GM12801 (cell line): ENCODE measurements around the gene FAM163B.

Experiments used
- CTCF ChIP-seq: IDR thresholded peaks from one replicate; pipeline ENCODE4 v1.5.1; 2011; ENCODE audit warnings: control low read depth; ENCODE audit not compliant: insufficient read length; ENCODE audit errors: extremely low read depth

The FAM163B gene

GRCh38 chr9:133592731-133593409 is 16.3 kb downstream of the FAM163B start:
- TF ChIP-seq CTCF, result no peak

- no peak for TF ChIP-seq CTCF
These were observed 17.2 kb downstream of the FAM163B start for GRCh38 chr9:133591985-133592384.

- no peak for TF ChIP-seq CTCF
These were observed 17.9 kb downstream of the FAM163B start for GRCh38 chr9:133591116-133591910.

- TF ChIP-seq CTCF, result no peak
These were observed 18.8 kb downstream of the FAM163B start for GRCh38 chr9:133590231-133590855.

- no peak for TF ChIP-seq CTCF
These were observed 19.5 kb downstream of the FAM163B start for GRCh38 chr9:133589454-133590227.

GRCh38 chr9:133587466-133587865 is 21.7 kb downstream of the FAM163B start:
- no peak for TF ChIP-seq CTCF

- TF ChIP-seq CTCF, result no peak
These were observed 22.1 kb downstream of the FAM163B start for GRCh38 chr9:133587051-133587450.
